ENCODE data around the gene ATXN1.

DNA sequence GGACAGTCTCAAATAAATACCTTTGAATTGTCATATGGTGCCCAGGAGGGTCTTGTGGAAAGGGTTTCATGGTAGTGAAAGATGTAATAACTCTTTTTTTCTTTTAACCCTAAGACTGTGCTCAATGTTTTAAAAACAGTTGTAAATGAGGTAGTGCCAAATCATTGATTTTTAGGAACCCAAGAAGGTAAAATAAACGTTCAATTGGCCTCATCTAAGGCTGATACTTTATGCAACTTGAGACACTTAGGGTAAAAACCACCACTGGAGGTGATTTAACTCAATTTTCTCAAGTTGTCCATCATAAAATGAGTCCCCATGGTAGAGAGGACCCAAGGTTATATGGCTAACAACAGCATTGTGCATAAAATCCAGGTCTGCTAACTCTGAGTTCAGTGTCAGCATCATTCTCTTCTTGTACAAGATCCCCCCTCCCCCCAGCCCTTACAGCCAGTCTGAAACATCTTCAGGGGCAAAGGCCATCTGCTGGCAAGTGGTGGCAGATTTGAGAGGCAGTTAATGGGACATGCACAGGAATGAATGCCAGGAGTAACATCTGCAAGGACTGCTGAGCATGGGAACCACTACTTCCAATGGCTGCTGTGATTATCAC lies 278.5 kb downstream of the ATXN1 start:
- TF ChIP-seq, protein P1, sequence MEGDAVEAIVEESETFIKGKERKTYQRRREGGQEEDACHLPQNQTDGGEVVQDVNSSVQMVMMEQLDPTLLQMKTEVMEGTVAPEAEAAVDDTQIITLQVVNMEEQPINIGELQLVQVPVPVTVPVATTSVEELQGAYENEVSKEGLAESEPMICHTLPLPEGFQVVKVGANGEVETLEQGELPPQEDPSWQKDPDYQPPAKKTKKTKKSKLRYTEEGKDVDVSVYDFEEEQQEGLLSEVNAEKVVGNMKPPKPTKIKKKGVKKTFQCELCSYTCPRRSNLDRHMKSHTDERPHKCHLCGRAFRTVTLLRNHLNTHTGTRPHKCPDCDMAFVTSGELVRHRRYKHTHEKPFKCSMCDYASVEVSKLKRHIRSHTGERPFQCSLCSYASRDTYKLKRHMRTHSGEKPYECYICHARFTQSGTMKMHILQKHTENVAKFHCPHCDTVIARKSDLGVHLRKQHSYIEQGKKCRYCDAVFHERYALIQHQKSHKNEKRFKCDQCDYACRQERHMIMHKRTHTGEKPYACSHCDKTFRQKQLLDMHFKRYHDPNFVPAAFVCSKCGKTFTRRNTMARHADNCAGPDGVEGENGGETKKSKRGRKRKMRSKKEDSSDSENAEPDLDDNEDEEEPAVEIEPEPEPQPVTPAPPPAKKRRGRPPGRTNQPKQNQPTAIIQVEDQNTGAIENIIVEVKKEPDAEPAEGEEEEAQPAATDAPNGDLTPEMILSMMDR (IDR thresholded peaks at IDR 0.05; ENCODE audit: low read depth, low read length, poor library complexity, severe bottlenecking): peak; percentile 35
- no peak for TF ChIP-seq EZH2phosphoT487 (IDR thresholded peaks at IDR 0.05; ENCODE audit: borderline replicate concordance, low read length)
